ENCODE data around the gene CTCFL.
"Not testable (repeated sequence)": the region's sequence is repeated elsewhere in the genome, so short reads cannot be mapped to it uniquely, and the experiment has no call there.

CTCFL gene

GRCh38 chr20:57500235-57500634 is 24.7 kb downstream of the CTCFL start:
- H3K4me3 Mint-ChIP-seq, result no peak overlapping the region
- H3K27ac Mint-ChIP-seq, result no peak overlapping the region
- H3K9me3 Mint-ChIP-seq, result no peaks in the 10 kb centered on the region
- H3K27me3 Mint-ChIP-seq (ENCODE audit: low read depth), result peaks cover 43% of the 10 kb centered on the region
- no peak for DNase-seq (ENCODE audit: low spot score)
- no peaks in the 10 kb centered on the region for H3K36me3 Mint-ChIP-seq (ENCODE audit: low read depth)
- H3K4me1 Mint-ChIP-seq (ENCODE audit: low read depth), result peaks cover 13% of the 10 kb centered on the region

DNA sequence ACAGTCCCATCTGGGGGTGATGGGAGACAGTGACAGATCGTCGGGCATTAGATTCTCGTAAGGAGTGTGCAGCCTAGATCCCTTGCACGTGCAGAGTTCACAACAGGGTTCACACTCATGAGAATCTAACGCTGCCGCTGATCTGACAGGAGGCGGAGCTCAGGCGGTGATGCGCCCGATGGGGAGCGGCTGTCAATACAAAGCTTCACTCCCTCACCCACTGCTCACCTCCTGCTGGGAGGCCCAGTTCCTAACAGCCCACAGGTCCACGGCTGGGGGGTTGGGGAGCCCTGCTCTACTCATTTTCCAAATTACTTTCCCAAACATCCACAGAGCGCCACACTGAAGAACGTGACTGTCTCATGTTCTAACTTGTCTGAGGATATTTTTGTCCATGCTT is 25.3 kb downstream of the CTCFL start:
- Mint-ChIP-seq H3K36me3 (ENCODE audit: low read depth) (no peaks in the 10 kb centered on the region), H3K27ac (no peak overlapping the region), H3K27me3 (ENCODE audit: low read depth) (peaks cover 45% of the 10 kb centered on the region), H3K4me3 (no peak overlapping the region), H3K9me3 (no peaks in the 10 kb centered on the region), H3K4me1 (ENCODE audit: low read depth) (peaks cover 16% of the 10 kb centered on the region)
- no peak for DNase-seq (ENCODE audit: low spot score)

DNA sequence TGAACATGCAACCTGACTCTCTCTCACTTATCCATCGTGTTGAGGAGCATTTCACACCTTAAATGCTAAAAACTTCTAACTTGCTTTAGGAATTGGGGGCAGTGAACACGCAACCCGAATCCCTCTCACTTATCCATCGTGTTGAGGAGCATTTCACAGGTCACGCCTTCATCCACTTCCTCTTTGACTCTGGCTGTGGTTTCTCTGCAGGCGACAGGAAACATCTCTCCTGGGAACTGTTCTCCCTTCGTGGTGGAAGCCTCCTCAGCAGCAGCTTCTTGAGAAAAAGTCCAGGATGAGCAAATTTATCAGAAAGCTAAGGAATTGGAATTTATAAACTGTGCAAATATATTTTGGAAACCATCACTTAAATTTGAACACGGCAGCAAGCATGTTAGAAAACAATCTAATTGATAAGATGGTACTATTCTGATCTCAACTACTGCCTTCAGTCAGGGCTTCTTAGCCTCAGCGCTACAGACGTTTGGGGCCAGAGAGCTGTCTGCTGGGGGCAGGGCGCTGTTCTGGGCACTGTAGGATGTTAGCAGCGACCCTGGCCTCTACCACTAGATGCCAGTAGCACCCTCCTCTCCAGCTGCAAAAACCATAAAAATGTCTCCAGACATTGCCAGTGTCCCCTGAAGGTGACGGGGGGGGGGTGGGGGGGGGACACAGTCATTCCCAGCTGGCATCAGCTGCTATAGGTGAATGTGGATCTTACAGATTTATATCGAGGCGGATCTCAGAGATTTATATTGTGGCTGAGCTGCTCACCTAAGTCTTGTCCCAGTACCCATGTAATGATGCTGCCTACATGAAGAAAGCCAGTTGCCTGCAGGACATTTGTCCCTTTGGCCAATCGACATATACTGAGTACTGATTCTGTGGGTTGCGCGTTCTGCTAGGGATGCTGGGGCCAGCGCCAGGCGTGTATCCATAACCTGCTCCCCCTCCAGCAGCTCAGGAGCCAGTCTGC is 26.2 kb downstream of the CTCFL start:
- no peak overlapping the region for H3K27ac Mint-ChIP-seq
- H3K4me3 Mint-ChIP-seq, result peak overlapping the region; percentile 58
- H3K4me1 Mint-ChIP-seq (ENCODE audit: low read depth), result peaks cover 18% of the 10 kb centered on the region
- no peak for DNase-seq (ENCODE audit: low spot score)
- peaks cover 42% of the 10 kb centered on the region for H3K27me3 Mint-ChIP-seq (ENCODE audit: low read depth)
- H3K9me3 Mint-ChIP-seq, result no peaks in the 10 kb centered on the region
- H3K36me3 Mint-ChIP-seq (ENCODE audit: low read depth), result no peaks in the 10 kb centered on the region

GRCh38 chr20:57496592-57496991 is 28.3 kb downstream of the CTCFL start:
- Mint-ChIP-seq H3K27me3 (ENCODE audit: low read depth) (peaks cover 40% of the 10 kb centered on the region), H3K4me3 (no peak overlapping the region), H3K27ac (no peak overlapping the region), H3K36me3 (ENCODE audit: low read depth) (no peaks in the 10 kb centered on the region), H3K4me1 (ENCODE audit: low read depth) (peaks cover 17% of the 10 kb centered on the region), H3K9me3 (no peaks in the 10 kb centered on the region)
- no peak for DNase-seq (ENCODE audit: low spot score)

GRCh38 chr20:57495978-57496377 is 29.0 kb downstream of the CTCFL start:
- Mint-ChIP-seq H3K27me3 (ENCODE audit: low read depth) (peaks cover 40% of the 10 kb centered on the region), H3K9me3 (no peaks in the 10 kb centered on the region), H3K4me3 (no peak overlapping the region), H3K4me1 (ENCODE audit: low read depth) (peaks cover 17% of the 10 kb centered on the region), H3K36me3 (ENCODE audit: low read depth) (no peaks in the 10 kb centered on the region), H3K27ac (no peak overlapping the region)
- DNase-seq (ENCODE audit: low spot score), result no peak

- Mint-ChIP-seq H3K4me1 (ENCODE audit: low read depth) (peaks cover 10% of the 10 kb centered on the region), H3K36me3 (ENCODE audit: low read depth) (no peaks in the 10 kb centered on the region), H3K27ac (no peak overlapping the region), H3K27me3 (ENCODE audit: low read depth) (peaks cover 43% of the 10 kb centered on the region), H3K4me3 (no peak overlapping the region), H3K9me3 (no peaks in the 10 kb centered on the region)
- DNase-seq (ENCODE audit: low spot score), result no peak
These were observed 31.8 kb downstream of the CTCFL start for GRCh38 chr20:57493091-57493615.

- no peak overlapping the region for H3K4me3 Mint-ChIP-seq
- peaks cover 36% of the 10 kb centered on the region for H3K27me3 Mint-ChIP-seq (ENCODE audit: low read depth)
- H3K27ac Mint-ChIP-seq, result no peak overlapping the region
These were observed 33.6 kb downstream of the CTCFL start for GRCh38 chr20:57491373-57491772.

GRCh38 chr20:57488277-57488676 is 36.7 kb downstream of the CTCFL start:
- H3K9me3 Mint-ChIP-seq; DNase-seq (ENCODE audit: low spot score); H3K4me3 Mint-ChIP-seq; H3K4me1 Mint-ChIP-seq (ENCODE audit: low read depth); H3K27ac Mint-ChIP-seq; H3K36me3 Mint-ChIP-seq (ENCODE audit: low read depth): not testable (repeated sequence)
- H3K27me3 Mint-ChIP-seq (ENCODE audit: low read depth), result peaks cover 40% of the 10 kb centered on the region

More at GRCh38 chr20:57491373-57491772, 33.6 kb downstream of the CTCFL start:
- Mint-ChIP-seq H3K36me3 (ENCODE audit: low read depth) (no peaks in the 10 kb centered on the region), H3K9me3 (no peaks in the 10 kb centered on the region), H3K4me1 (ENCODE audit: low read depth) (peaks cover 6% of the 10 kb centered on the region)
- DNase-seq (ENCODE audit: low spot score), result no peak

GRCh38 chr20:57485770-57486169 is 39.2 kb downstream of the CTCFL start:
- H3K36me3 Mint-ChIP-seq (ENCODE audit: low read depth), result no peaks in the 10 kb centered on the region
- peaks cover 2% of the 10 kb centered on the region for H3K4me1 Mint-ChIP-seq (ENCODE audit: low read depth)
- DNase-seq (ENCODE audit: low spot score), result no peak
- no peaks in the 10 kb centered on the region for H3K9me3 Mint-ChIP-seq
- H3K27ac Mint-ChIP-seq, result no peak overlapping the region
- peaks cover 31% of the 10 kb centered on the region for H3K27me3 Mint-ChIP-seq (ENCODE audit: low read depth)
- H3K4me3 Mint-ChIP-seq, result no peak overlapping the region

DNA sequence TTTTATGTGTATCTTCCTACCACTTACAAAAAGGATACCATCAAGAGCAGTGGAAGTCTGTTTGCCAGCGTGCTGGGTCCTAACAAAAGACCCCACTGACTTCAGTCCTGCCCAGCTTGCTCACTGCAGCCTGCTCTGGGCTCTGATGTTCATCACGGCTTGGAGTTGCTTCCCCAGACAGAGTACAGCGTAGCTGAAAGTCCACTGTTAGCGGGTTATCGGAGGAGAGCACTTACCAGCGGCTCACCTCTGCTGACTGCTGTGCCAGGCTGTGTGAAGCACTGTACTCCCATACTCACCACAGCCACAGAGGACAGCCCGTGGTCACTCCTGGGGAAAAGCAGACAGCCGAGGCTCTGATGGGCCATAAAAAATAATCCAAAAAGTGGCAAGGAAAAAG is 40.2 kb downstream of the CTCFL start:
- Mint-ChIP-seq H3K4me3 (no peak overlapping the region), H3K27ac (no peak overlapping the region), H3K36me3 (ENCODE audit: low read depth) (no peaks in the 10 kb centered on the region), H3K27me3 (ENCODE audit: low read depth) (peaks cover 31% of the 10 kb centered on the region), H3K9me3 (no peaks in the 10 kb centered on the region), H3K4me1 (ENCODE audit: low read depth) (peaks cover 2% of the 10 kb centered on the region)
- DNase-seq (ENCODE audit: low spot score), result no peak

GRCh38 chr20:57483287-57484050 is 41.5 kb downstream of the CTCFL start:
- DNase-seq (ENCODE audit: low spot score), result no peak
- H3K4me3 Mint-ChIP-seq, result no peak overlapping the region
- H3K27me3 Mint-ChIP-seq (ENCODE audit: low read depth), result peaks cover 27% of the 10 kb centered on the region
- no peaks in the 10 kb centered on the region for H3K9me3 Mint-ChIP-seq
- no peaks in the 10 kb centered on the region for H3K36me3 Mint-ChIP-seq (ENCODE audit: low read depth)
- H3K4me1 Mint-ChIP-seq (ENCODE audit: low read depth), result peaks cover 2% of the 10 kb centered on the region
- no peak overlapping the region for H3K27ac Mint-ChIP-seq

- Mint-ChIP-seq H3K36me3 (ENCODE audit: low read depth) (no peaks in the 10 kb centered on the region), H3K9me3 (no peaks in the 10 kb centered on the region), H3K27ac (no peak overlapping the region), H3K27me3 (ENCODE audit: low read depth) (peaks cover 28% of the 10 kb centered on the region), H3K4me3 (no peak overlapping the region), H3K4me1 (ENCODE audit: low read depth) (peaks cover 2% of the 10 kb centered on the region)
- no peak for DNase-seq (ENCODE audit: low spot score)
These were observed 42.1 kb downstream of the CTCFL start for GRCh38 chr20:57482796-57483195.

DNA sequence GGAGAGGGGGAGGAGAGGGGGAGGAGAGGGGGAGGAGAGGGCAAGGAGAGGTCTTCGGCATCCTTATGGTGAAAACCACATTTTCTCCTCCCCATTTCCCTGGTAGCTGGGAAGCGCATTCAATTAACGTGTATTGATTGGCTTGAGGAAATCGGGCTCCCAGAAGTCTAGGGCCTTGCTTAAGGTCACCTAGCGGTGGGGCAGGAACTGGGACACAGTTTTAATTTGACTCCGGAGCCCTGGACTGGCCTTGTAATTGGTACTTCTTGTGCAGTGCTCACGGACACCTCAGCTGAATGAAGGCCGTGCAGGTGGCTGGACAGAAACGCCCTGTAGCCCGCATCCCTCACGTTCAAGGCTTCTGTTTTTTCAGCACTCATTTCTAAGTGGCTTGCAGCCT is 42.8 kb downstream of the CTCFL start:
- DNase-seq (ENCODE audit: low spot score), result no peak
- peaks cover 28% of the 10 kb centered on the region for H3K27me3 Mint-ChIP-seq (ENCODE audit: low read depth)
- H3K4me1 Mint-ChIP-seq (ENCODE audit: low read depth), result peaks cover 2% of the 10 kb centered on the region
- H3K27ac Mint-ChIP-seq, result no peak overlapping the region
- no peaks in the 10 kb centered on the region for H3K36me3 Mint-ChIP-seq (ENCODE audit: low read depth)
- no peaks in the 10 kb centered on the region for H3K9me3 Mint-ChIP-seq
- no peak overlapping the region for H3K4me3 Mint-ChIP-seq

- H3K27ac Mint-ChIP-seq, result no peak overlapping the region
- H3K4me1 Mint-ChIP-seq (ENCODE audit: low read depth), result peaks cover 2% of the 10 kb centered on the region
- H3K27me3 Mint-ChIP-seq (ENCODE audit: low read depth), result peaks cover 24% of the 10 kb centered on the region
These were observed 43.6 kb downstream of the CTCFL start for GRCh38 chr20:57481281-57481711.

More at GRCh38 chr20:57481281-57481711, 43.6 kb downstream of the CTCFL start:
- Mint-ChIP-seq H3K36me3 (ENCODE audit: low read depth) (no peaks in the 10 kb centered on the region), H3K4me3 (no peak overlapping the region), H3K9me3 (no peaks in the 10 kb centered on the region)
- no peak for DNase-seq (ENCODE audit: low spot score)

All from T-helper 2 cell treated with Interferon-gamma antibody and Interleukin-4, amounts not matched to agents 5 μg/mL and 100 μg/mL, for 36 hours (primary cell).